Activated CD8-positive, alpha-beta T cell treated with anti-CD3 and anti-CD28 coated beads for 36 hours (primary cell): ENCODE results near the gene NRG3. TPM values are rescaled to one million over a fixed set of nuclear protein-coding genes. Genes with fewer than 3 reads are reported as not detected.

Source experiments
- ATAC-seq: fragments of 200-7000 bp; cut with Tn5 transposase; one replicate; pipeline ENCODE4 v1.10.0; 2021; ENCODE audit warnings: mild to moderate bottlenecking, moderate library complexity
- CTCF ChIA-PET: fragments of 350-600 bp; sonication (Branson Sonifier 250); formaldehyde crosslinking; loops from one replicate; lab custom pipeline; 2021; ENCODE audit warnings: antibody characterized with exemption; lab: Charles Lee
- POLR2A ChIA-PET: fragments of 350-600 bp; sonication (Branson Sonifier 250); formaldehyde crosslinking; loops from one replicate; lab custom pipeline; 2021; ENCODE audit warnings: antibody characterized with exemption; lab: Charles Lee
- DNase-seq: peaks from one replicate; pipeline ENCODE4 v3.0.0-alpha.2; 2020
- H3K27ac Mint-ChIP-seq: one replicate; pipeline ENCODE4 v1.8.0; 2021; ENCODE audit warnings: mild to moderate bottlenecking, mixed read lengths
- H3K27me3 Mint-ChIP-seq: one replicate; pipeline ENCODE4 v1.8.0; 2021; ENCODE audit warnings: mixed read lengths
- H3K36me3 Mint-ChIP-seq: one replicate; pipeline ENCODE4 v1.8.0; 2021; ENCODE audit warnings: low read depth, mixed read lengths
- H3K4me1 Mint-ChIP-seq: one replicate; pipeline ENCODE4 v1.8.0; 2021; ENCODE audit warnings: low read depth, mixed read lengths
- H3K4me3 Mint-ChIP-seq: one replicate; pipeline ENCODE4 v1.8.0; 2021; ENCODE audit warnings: mild to moderate bottlenecking, moderate library complexity, mixed read lengths
- H3K9me3 Mint-ChIP-seq: one replicate; pipeline ENCODE4 v1.8.0; 2021; ENCODE audit warnings: mixed read lengths
- intact Hi-C: fragments of 100-400 bp; cut with micrococcal nuclease; formaldehyde crosslinking; loops from one replicate; pipeline ENCODE4 v1.10.0; 2022
- total RNA-seq, 2 experiments: library from RNA; stranded (reverse); gene quantifications; one replicate each; pipeline ENCODE4 v1.2.3, GENCODE V29; 2021
- TF ChIP-seq, protein P1 (sequence below): fragments of 200-600 bp; IDR thresholded peaks from one replicate; pipeline ENCODE4 v1.8.0; 2022; ENCODE audit warnings: antibody characterized with exemption, mild to moderate bottlenecking

The NRG3 gene
- total RNA-seq, 2 experiments from 2014 or later: not detected

GRCh38 chr10:82148764-82149163 lies 273.8 kb downstream of the NRG3 start:
- ChIA-PET CTCF (no interaction called here), POLR2A (no interaction called here)
- TF ChIP-seq, protein P1, sequence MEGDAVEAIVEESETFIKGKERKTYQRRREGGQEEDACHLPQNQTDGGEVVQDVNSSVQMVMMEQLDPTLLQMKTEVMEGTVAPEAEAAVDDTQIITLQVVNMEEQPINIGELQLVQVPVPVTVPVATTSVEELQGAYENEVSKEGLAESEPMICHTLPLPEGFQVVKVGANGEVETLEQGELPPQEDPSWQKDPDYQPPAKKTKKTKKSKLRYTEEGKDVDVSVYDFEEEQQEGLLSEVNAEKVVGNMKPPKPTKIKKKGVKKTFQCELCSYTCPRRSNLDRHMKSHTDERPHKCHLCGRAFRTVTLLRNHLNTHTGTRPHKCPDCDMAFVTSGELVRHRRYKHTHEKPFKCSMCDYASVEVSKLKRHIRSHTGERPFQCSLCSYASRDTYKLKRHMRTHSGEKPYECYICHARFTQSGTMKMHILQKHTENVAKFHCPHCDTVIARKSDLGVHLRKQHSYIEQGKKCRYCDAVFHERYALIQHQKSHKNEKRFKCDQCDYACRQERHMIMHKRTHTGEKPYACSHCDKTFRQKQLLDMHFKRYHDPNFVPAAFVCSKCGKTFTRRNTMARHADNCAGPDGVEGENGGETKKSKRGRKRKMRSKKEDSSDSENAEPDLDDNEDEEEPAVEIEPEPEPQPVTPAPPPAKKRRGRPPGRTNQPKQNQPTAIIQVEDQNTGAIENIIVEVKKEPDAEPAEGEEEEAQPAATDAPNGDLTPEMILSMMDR: no peak
- H3K27ac Mint-ChIP-seq: no peak overlapping the region
- H3K4me1 Mint-ChIP-seq: no peaks in the 10 kb centered on the region
- ATAC-seq (no peak), DNase-seq (no peak)
- H3K4me3 Mint-ChIP-seq: no peak overlapping the region
- H3K36me3 Mint-ChIP-seq: no peaks in the 10 kb centered on the region
- H3K27me3 Mint-ChIP-seq: no peaks in the 10 kb centered on the region
- intact Hi-C loops: no loop called here
- no peaks in the 10 kb centered on the region for H3K9me3 Mint-ChIP-seq

DNA sequence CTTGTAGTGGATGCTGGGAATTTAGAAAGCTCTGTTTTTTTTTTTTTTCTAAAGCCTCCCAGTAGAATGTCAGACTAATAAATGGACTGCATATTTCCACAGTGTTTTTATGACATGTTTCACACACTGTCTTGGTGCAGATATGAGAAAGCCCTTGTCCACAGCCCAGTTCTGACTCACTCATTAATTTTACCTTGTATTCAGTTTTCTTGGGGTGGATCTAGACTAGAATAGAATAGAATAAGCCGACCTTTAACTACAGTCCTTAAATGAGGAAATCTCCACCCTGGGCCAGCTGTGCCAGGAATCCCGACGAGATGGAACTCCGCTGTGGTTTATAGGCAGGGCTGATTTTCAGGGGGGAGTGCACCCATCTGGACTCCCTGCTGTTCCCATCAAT lies 274.7 kb downstream of the NRG3 start:
- Mint-ChIP-seq H3K27me3 (no peaks in the 10 kb centered on the region), H3K9me3 (no peaks in the 10 kb centered on the region), H3K4me1 (no peaks in the 10 kb centered on the region), H3K27ac (no peak overlapping the region), H3K4me3 (no peak overlapping the region), H3K36me3 (no peaks in the 10 kb centered on the region)
- TF ChIP-seq, protein P1: no peak
- POLR2A ChIA-PET: no interaction called here
- no peak for ATAC-seq
- CTCF ChIA-PET: no interaction called here
- no peak for DNase-seq
- intact Hi-C loops: no loop called here

- CTCF ChIA-PET: no interaction called here
- POLR2A ChIA-PET: no interaction called here
- ATAC-seq: no peak
- Mint-ChIP-seq H3K9me3 (no peaks in the 10 kb centered on the region), H3K27ac (no peak overlapping the region), H3K4me1 (no peaks in the 10 kb centered on the region), H3K36me3 (no peaks in the 10 kb centered on the region), H3K4me3 (no peak overlapping the region), H3K27me3 (no peaks in the 10 kb centered on the region)
- DNase-seq: peak; percentile 20
- intact Hi-C loops: no loop called here
- TF ChIP-seq, protein P1: no peak
These were observed 275.3 kb downstream of the NRG3 start for GRCh38 chr10:82150123-82150900.

DNA sequence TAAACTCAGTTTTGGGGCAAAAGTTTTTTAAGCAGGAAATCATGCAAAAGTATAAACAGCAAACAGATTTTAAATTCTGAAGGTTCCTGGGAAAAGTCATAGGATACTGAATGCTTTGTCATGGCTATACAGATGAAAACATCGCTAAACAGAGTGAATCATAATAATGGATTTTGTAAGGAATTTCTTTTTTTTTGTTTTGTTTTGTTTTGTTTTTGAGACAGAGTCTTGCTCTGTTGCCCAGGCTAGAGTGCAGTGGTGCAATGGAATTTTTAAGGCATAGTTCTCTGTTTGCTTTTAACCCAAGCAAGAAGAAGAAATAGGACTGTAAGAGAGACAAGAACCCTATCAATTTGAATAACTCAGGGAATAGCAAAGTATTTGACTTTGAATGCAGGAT lies 285.3 kb downstream of the NRG3 start:
- ATAC-seq (no peak), DNase-seq (no peak)
- ChIA-PET CTCF (no interaction called here), POLR2A (no interaction called here)
- intact Hi-C loops: no loop called here
- no peaks in the 10 kb centered on the region for H3K4me1 Mint-ChIP-seq
- H3K27me3 Mint-ChIP-seq: no peaks in the 10 kb centered on the region
- no peaks in the 10 kb centered on the region for H3K36me3 Mint-ChIP-seq
- no peak overlapping the region for H3K27ac Mint-ChIP-seq
- H3K9me3 Mint-ChIP-seq: peaks cover 8% of the 10 kb centered on the region
- no peak overlapping the region for H3K4me3 Mint-ChIP-seq
- TF ChIP-seq, protein P1: no peak

- CTCF ChIA-PET: no interaction called here
- H3K4me3 Mint-ChIP-seq: no peak overlapping the region
- intact Hi-C loops: no loop called here
These were observed 286.3 kb downstream of the NRG3 start for GRCh38 chr10:82161264-82161663.

More at GRCh38 chr10:82161264-82161663, 286.3 kb downstream of the NRG3 start:
- POLR2A ChIA-PET: no interaction called here
- H3K36me3 Mint-ChIP-seq: no peaks in the 10 kb centered on the region
- ATAC-seq: no peak
- H3K4me1 Mint-ChIP-seq: no peaks in the 10 kb centered on the region
- no peaks in the 10 kb centered on the region for H3K27me3 Mint-ChIP-seq
- DNase-seq: no peak
- TF ChIP-seq, protein P1: no peak
- no peak overlapping the region for H3K27ac Mint-ChIP-seq
- H3K9me3 Mint-ChIP-seq: peaks cover 8% of the 10 kb centered on the region
